Activated T-cell treated with anti-CD3 and anti-CD28 coated beads for 48 hours (primary cell): ENCODE measurements around the gene VCAN.

Experiments
- DNase-seq: peaks from one replicate; pipeline ENCODE4 v3.0.0-alpha.2; 2020; ENCODE audit warnings: low read depth

The VCAN gene

DNA sequence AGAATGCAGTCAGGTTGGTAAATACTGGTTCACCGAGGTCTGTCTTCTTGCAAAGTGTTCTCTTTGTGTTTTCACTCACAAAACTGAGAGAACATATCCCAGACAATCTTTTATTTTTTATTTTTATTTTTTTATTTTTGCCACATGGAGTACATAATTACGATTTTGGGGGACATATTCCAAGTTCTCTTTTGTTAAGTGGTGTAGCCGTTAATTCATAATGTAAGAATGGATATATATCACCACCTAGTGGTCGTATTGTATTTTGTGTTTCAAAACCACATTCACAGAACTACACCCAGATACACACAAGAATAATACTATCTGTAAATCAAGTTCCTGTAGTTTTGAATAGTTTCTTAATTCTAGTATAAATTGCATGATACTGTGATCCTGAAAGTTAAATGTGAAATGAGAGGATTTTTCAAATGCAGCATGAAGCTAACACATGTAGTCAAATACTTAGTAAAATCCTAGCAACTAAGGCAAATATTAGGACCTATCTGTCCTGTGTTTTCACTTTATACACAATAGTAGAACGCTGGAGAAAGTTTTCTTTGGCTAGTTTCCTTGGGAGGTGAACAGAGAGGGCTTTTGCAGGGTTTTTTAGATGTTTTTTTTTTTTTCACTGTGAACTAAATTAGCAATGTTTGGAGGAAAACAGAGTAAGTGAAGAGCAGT, 92.7 kb downstream of the VCAN start:
- DNase-seq: no peak

- DNase-seq: no peak
These were observed 96.2 kb downstream of the VCAN start for GRCh38 chr5:83567741-83568140.

DNA sequence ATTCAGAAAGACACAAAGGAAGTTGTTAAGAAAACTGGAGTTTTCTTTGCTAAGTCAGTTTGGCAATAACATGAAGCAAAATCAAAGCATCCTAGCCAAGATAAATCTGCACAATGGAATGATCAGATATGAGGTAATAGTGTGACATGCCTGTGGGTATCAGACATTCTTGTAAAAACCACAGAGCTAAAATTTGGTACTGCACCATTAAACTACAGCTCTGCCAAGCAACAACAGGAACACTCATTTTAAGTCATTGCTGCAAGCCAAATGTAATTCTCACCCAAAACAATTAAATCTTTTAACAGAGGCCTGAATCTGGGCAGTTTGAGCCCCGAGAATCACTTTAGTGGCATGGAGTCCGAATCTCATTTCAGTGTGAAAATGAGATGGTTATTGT, 96.6 kb downstream of the VCAN start:
- no peak for DNase-seq

GRCh38 chr5:83570916-83571315, 99.4 kb downstream of the VCAN start:
- DNase-seq: no peak

DNA sequence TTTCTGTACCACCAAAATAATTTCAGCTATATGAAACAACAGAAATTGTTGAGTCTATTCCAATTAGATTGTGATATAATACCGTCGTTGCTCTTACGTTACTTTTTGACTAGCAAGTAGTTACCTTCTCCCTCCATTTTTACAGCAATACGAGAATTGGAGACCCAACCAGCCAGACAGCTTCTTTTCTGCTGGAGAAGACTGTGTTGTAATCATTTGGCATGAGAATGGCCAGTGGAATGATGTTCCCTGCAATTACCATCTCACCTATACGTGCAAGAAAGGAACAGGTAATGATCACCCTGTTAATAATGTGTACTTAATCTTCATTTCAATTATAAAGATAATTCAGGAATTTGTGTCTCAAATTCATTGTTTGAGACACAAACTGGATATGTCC, 100.7 kb downstream of the VCAN start:
- DNase-seq: no peak

- DNase-seq: no peak
These were observed 104.8 kb downstream of the VCAN start for GRCh38 chr5:83576341-83576740.

GRCh38 chr5:83577036-83577636, 105.6 kb downstream of the VCAN start:
- no peak for DNase-seq

DNA sequence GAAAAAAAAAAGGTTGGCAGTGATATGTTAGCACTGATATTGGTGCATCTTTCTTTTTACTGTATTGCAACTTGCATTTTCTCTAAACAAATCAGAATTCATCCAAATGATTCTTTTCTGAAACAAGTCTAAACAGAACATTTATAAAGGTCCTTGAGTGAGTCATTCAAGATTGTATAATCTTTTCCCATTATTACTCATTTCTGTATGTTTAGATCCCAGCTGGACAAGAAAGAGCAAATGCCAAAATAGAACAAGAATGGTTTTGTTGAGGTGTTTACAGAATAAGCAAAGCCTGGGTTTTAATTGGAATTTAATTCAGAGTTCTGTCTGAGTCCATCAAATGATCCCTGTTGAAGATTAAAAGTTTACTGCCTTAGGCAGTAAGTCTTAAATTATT, 112.3 kb downstream of the VCAN start:
- no peak for DNase-seq

DNA sequence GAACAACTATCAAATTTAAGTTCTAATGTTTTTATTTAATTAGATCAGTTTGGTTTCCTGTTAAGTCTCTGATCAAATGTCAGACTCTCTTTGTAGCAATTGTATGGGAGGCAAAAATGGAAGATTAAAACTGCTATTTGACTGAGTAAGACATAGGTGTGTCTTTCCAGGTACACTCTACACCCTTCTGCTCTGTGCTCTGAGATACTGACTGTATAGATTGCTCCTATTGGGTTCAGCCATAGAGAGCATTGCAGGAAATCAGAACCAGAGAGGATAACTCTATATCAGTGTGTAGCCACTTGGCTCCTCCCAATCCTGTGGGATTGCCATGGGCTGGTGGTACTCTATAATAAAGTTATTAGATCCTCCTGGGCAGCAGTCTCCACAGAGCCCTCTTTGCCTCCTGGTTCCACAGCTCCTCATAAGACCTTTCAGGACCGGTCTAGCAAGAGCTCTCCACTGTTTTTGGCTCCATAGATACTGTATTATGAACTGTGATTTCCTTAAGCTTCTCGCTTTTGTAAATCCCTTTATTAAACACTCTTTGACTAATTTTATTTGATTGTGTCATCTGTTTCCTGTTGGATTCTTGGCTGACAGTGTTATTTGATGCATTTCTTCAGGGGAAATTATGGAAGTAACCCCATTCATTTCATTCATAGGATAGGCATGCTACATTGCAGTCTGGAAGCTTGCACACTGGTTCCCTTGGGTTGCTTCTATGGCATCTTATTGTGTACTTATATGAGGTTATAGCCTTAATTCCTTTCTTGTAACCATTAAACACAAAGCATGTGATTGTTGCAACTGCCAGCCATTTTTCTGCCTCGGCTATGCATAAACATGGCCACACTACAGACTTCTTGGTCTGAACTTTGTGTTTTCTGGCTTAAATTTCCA, 115.6 kb downstream of the VCAN start:
- no peak for DNase-seq

- no peak for DNase-seq
These were observed 118.2 kb downstream of the VCAN start for GRCh38 chr5:83589786-83590185.

DNA sequence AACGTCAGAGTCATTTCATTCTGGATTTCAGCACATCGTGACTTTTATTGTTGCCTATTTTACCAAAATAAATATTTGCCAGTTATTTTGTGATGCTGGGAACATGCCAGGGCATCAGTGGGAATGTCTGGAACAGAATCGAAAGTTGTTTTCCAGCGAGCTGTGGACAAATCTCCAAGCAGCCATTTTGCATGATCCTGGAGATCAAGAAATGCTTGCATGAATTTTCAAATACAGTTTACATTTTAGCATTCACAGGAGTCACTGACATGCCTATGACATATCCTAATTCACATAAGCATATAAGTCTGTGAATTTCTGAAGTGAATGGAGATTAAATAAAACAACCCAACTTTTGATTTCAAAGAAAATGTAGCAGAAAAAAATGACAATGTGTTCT, 119.4 kb downstream of the VCAN start:
- no peak for DNase-seq

- DNase-seq: no peak
These were observed 123.7 kb downstream of the VCAN start for GRCh38 chr5:83595217-83595616.

DNA sequence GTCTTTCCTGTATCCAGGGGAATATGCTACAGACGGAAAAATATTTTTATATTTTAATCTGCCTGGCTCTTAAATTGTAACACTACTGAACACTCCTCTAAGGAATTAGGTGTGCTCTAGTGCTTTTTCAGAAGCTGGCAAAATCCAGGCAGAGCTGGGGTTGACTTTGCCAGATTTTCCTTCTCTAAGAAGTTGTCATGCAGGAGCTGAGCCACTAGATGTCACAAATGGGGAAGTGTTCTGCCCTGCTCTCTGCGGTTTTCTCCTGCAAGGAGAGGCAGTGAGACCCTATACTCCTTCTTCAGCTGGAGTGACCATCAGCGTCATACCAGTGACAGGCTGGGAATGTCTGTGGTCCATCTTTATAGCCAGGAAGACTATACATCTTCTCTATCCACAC, 136.6 kb downstream of the VCAN start:
- no peak for DNase-seq

- no peak for DNase-seq
These were observed 143.3 kb downstream of the VCAN start for GRCh38 chr5:83614841-83615240.

DNA sequence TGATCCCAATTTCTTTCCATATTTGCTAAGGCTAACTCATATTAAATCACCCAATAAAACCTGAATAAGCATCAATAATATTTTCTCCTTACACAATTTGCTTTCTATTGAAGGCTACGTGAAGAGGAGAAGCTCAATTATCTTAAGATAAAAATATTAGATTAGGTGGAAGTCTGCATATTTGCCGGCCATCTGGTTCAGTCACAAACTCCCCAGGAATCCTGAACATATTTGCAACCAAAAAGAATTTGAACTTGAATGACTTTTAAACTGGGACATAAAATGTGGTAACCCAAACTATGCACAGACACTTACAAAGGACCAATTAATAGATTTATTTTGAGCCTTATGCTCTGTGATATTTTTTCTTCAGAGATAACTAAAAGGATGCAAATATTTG, 156.8 kb downstream of the VCAN start:
- no peak for DNase-seq
